ENCODE results near the gene GJB5.

The GJB5 gene

DNA sequence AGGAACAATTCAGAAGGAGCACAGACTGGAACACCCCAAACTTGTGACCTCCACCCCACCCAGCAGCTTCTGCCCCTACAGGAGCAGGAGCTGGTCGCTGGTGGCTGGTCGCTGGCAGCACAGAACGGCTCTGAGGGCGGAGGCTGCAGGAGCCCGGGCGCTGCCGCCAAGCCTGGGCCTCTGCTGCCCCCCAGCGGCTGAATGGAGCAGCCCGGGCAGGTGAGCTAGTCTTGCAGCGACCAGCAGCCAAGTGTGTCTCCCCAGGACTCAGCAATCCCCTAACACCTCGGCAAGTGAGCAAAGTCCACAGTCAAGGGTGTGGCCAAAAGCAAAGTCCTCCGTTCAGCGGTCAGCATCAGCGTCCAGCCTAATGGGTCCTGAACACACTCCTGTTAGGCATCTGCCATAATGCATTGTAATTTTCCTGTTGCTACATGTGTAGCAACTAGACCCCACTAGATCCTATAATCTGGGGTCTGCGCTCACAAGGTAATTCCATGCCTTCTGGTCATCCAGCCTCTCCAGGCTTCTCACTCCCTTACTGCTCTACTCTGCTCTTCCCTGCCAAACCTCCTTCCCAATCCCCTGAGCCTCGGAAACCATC lies 12.1 kb upstream of the GJB5 start:
- H3K9ac ChIP-seq: no peak overlapping the region
- peaks cover 0 to 5% (median 0%) of the 10 kb centered on the region in 11 experiments; a peak in 1 of 22 replicates for H4K20me1 ChIP-seq
- no peak overlapping the region for H3K4me3 ChIP-seq
- no peaks in the 10 kb centered on the region for H3K9me3 ChIP-seq (replicated peaks in 1 of 11)
- TF ChIP-seq Cebpa-rat (IDR thresholded peaks at IDR 0.05): no peak
- no peak overlapping the region for H3K4me2 ChIP-seq
- H3K27ac ChIP-seq: no peak overlapping the region
- no peaks in the 10 kb centered on the region for H3K27me3 ChIP-seq
- no peaks in the 10 kb centered on the region for H3K4me1 ChIP-seq
- H3K36me3 ChIP-seq: no peaks in the 10 kb centered on the region

DNA sequence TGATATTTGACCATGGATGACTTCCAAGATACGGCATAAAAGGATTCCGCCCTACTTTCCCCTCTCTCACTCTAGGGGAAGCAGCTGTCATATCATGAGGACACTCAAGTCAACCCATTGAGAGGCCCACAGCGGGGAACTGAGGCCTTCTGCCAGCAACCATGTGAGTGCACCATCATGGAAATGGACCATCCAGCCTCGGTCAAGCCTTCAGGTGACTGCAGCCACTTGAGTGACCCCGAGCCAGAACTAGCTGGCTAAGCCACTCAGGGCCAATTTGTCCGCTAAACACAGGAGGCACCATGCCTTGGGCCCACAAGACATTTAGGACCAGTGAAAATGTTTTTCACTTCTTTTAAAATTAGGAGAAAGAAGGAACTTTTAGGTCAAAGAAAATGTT lies 11.1 kb upstream of the GJB5 start:
- H3K9ac ChIP-seq: no peak overlapping the region
- H3K4me2 ChIP-seq: no peak overlapping the region
- no peak for TF ChIP-seq Cebpa-rat (IDR thresholded peaks at IDR 0.05)
- no peaks in the 10 kb centered on the region for H3K27me3 ChIP-seq
- H3K4me1 ChIP-seq: no peaks in the 10 kb centered on the region
- no peak overlapping the region for H3K4me3 ChIP-seq
- no peaks in the 10 kb centered on the region for H3K9me3 ChIP-seq (replicated peaks in 1 of 11)
- H3K27ac ChIP-seq: no peak overlapping the region
- H3K36me3 ChIP-seq: no peaks in the 10 kb centered on the region
- H4K20me1 ChIP-seq: peaks cover 0 to 5% (median 0%) of the 10 kb centered on the region in 11 experiments; a peak in 1 of 22 replicates

DNA sequence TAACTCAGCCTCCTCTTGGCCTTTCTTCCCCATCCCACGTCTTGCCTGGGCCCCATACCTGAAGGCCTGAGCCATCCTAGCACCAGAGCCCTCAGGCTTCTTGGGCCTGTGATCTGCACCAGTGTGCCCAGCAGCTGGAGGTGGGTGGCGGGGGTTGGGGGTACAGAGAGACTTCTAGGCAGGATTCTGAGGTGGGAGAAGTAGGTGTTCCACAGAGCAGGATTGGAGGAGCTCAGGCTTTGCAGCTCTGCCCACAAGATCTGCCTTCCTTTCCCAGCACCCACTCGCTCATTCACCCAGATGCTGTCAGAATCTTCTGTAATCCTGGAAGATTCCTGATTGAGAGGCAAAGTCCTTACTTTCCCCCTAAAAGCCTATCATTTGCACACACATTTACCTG lies 10.0 kb upstream of the GJB5 start:
- Histone ChIP-seq H3K36me3 (no peaks in the 10 kb centered on the region), H3K4me1 (no peaks in the 10 kb centered on the region), H3K4me2 (no peak overlapping the region), H4K20me1 (peaks cover 0 to 5% (median 0%) of the 10 kb centered on the region in 11 experiments; a peak in 1 of 22 replicates), H3K27me3 (no peaks in the 10 kb centered on the region), H3K9me3 (replicated peaks in 1 of 11) (no peaks in the 10 kb centered on the region), H3K27ac (no peak overlapping the region), H3K9ac (no peak overlapping the region), H3K4me3 (no peak overlapping the region)
- no peak for TF ChIP-seq Cebpa-rat (IDR thresholded peaks at IDR 0.05)

DNA sequence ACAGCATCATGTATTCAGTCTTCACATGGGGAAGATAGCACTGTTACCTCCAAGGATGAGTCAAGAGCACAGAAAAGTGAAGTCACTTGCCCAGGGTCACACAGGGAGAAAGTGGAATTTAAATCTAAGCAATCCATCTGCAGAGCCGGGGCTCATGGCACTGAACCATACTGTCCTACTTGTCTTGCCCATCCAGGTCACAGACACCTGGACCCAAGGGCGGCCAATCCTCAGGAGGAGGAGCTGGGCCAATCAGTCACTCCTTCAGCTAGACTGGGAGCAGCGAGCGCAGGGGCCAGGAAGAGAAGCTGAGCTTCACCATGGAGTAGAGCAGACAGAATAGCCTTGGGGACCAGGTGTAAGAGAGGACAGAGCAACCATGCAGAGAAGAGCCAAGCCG lies 9.2 kb upstream of the GJB5 start:
- Histone ChIP-seq H3K4me2 (no peak overlapping the region), H3K27ac (no peak overlapping the region), H3K4me1 (no peaks in the 10 kb centered on the region), H3K4me3 (no peak overlapping the region), H4K20me1 (peaks cover 0 to 5% (median 0%) of the 10 kb centered on the region in 11 experiments; a peak in 1 of 22 replicates), H3K36me3 (no peaks in the 10 kb centered on the region), H3K27me3 (no peaks in the 10 kb centered on the region), H3K9me3 (replicated peaks in 1 of 11) (no peaks in the 10 kb centered on the region), H3K9ac (no peak overlapping the region)
- no peak for TF ChIP-seq Cebpa-rat (IDR thresholded peaks at IDR 0.05)

DNA sequence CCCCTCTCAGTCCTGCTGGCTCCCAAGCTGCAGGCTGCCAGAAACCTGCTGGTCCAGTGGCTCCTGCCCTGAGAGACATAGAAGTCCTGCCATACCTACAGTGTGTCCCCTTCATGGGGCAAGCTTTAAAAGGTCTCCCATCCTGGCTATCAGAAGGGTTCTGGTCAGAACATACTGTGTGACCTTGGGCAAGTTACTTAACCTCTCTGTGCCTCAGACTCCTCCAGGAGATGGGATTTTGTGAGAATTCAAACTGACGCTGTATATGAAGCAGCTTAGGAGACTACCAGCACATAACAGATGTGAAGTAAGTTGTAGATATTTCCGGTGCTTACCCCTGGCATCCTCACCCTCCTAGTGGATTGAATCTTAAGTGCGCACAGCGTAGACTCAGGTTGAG lies 8.7 kb upstream of the GJB5 start:
- H3K9me3 ChIP-seq (replicated peaks in 1 of 11): no peaks in the 10 kb centered on the region
- no peaks in the 10 kb centered on the region for H3K4me1 ChIP-seq
- H4K20me1 ChIP-seq: peaks cover 0 to 5% (median 0%) of the 10 kb centered on the region in 11 experiments; a peak in 1 of 22 replicates
- H3K27ac ChIP-seq: no peak overlapping the region
- no peaks in the 10 kb centered on the region for H3K36me3 ChIP-seq
- no peaks in the 10 kb centered on the region for H3K27me3 ChIP-seq
- TF ChIP-seq Cebpa-rat (IDR thresholded peaks at IDR 0.05): no peak
- H3K9ac ChIP-seq: no peak overlapping the region
- H3K4me2 ChIP-seq: no peak overlapping the region
- H3K4me3 ChIP-seq: no peak overlapping the region

DNA sequence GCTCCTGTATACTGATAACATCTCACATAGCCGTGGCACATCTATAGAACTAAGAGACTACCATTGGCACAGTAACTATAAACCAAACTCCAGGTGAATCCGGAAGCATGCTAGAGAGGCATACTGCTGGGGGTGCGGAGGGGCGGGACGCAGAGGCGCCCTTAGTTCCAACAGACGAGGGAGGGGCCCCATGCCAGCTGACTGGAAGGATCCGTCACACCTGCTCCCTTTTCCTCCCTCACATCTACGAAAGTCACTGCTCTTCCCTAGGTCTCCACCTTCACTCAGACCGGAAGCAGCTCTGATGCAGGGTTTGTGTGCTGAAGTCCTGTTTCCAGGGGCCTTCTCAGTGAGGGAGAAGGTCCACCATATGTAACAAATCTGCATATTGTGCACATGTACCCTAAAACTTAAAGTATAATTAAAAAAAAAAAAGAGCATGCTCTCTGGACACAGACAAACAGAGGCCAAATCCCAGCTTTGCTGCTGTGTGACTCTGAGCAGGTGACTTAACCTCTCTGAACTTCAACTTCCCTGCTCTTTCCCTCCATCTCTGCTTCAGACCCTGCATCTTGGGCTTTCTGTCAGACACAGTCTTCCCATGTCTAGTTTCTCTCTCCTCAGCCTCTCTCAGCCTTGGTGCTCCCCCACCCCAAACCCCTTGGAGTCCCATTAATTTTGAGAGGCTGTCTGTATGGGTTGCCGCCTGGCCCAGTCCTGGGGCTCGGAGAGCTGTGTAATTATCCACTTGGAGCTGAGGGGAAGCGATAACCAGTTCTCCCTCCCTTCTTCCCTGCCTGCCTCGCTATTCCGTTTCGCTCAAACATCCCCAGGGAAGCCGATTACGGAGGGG lies 7.8 kb upstream of the GJB5 start:
- H3K36me3 ChIP-seq: no peaks in the 10 kb centered on the region
- 0 out of 20 replicates have a peak, but pooled peaks cover 0 to 4% (median 0%) of the 10 kb centered on the region in 10 experiments for H3K4me1 ChIP-seq
- H3K27ac ChIP-seq: no peak overlapping the region
- no peak for TF ChIP-seq Cebpa-rat (IDR thresholded peaks at IDR 0.05)
- H4K20me1 ChIP-seq: peaks cover 0 to 3% (median 0%) of the 10 kb centered on the region in 11 experiments; a peak in 1 of 22 replicates
- no peak overlapping the region for H3K4me3 ChIP-seq
- H3K9me3 ChIP-seq (replicated peaks in 1 of 11): no peaks in the 10 kb centered on the region
- H3K27me3 ChIP-seq: no peaks in the 10 kb centered on the region
- H3K4me2 ChIP-seq: no peak overlapping the region
- no peak overlapping the region for H3K9ac ChIP-seq

DNA sequence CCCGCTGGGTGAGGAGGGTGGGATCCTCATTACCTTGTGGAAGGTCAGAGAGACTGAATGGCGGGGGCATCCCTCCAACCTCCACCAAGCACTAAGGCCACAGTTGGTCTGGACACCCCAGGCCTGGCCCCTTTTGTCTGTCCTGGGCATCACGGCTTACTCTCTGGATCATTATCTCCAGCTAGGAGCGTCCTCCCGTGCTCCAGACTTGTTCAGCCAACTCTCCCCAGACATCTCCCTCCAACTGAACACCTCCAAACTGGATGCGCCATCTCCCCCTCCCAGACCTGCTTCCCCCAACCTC lies 7.3 kb upstream of the GJB5 start:
- no peak overlapping the region for H3K4me2 ChIP-seq
- H3K4me3 ChIP-seq: no peak overlapping the region
- H3K27me3 ChIP-seq: no peaks in the 10 kb centered on the region
- H3K4me1 ChIP-seq: 0 out of 20 replicates have a peak, but pooled peaks cover 0 to 4% (median 0%) of the 10 kb centered on the region in 10 experiments
- no peaks in the 10 kb centered on the region for H3K9me3 ChIP-seq (replicated peaks in 1 of 11)
- H4K20me1 ChIP-seq: no peaks in the 10 kb centered on the region
- no peak overlapping the region for H3K27ac ChIP-seq
- no peak overlapping the region for H3K9ac ChIP-seq
- TF ChIP-seq Cebpa-rat (IDR thresholded peaks at IDR 0.05): no peak
- H3K36me3 ChIP-seq: no peaks in the 10 kb centered on the region

DNA sequence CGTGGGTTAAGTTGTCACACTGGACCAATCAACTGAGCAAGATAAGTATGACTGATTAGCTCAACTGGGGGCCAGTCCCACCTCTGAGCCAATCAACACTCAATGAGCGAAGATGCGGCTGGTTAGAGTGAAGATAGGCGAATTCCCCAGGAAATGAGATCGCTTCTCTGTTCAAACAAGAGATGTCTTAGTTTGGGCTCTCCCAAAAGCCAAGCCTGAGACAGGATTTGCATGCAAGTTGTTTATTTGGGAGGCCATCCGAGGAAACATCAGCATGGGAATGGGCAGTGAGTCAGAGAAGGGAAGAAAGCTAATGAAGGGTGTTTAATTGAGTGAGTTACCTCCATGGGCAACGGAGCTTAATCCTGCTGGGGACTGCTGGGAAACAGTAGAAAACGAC lies 4.9 kb upstream of the GJB5 start:
- Histone ChIP-seq H3K36me3 (no peaks in the 10 kb centered on the region), H3K9me3 (replicated peaks in 1 of 11) (no peaks in the 10 kb centered on the region), H4K20me1 (no peaks in the 10 kb centered on the region), H3K4me2 (no peak overlapping the region), H3K9ac (no peak overlapping the region), H3K4me1 (peaks cover 0 to 4% (median 0%) of the 10 kb centered on the region in 10 experiments; a peak in 1 of 20 replicates), H3K4me3 (no peak overlapping the region), H3K27me3 (no peaks in the 10 kb centered on the region), H3K27ac (no peak overlapping the region)
- no peak for TF ChIP-seq Cebpa-rat (IDR thresholded peaks at IDR 0.05)

DNA sequence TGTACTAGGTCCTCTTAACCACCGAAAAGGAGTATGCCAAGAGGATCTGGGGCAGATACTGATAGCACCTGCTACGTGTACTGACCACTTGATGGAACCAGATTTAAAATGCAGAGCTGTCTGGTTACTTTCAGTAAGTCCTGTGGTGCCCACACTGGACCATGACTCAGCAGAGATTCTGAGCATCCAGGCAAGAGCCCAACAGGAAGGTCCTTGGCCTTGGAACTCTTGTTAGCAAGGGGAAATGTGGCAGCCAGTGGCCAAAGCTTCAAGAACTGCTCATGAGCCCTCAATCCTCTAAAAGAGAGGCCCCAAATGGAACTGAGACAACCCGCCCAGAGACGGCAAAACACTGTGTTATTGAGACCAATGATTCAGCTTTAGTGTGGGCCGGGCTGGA lies 4.2 kb upstream of the GJB5 start:
- no peak for TF ChIP-seq Cebpa-rat (IDR thresholded peaks at IDR 0.05)
- H3K36me3 ChIP-seq: no peaks in the 10 kb centered on the region
- H3K9me3 ChIP-seq (replicated peaks in 1 of 11): no peaks in the 10 kb centered on the region
- peaks cover 0 to 4% (median 0%) of the 10 kb centered on the region in 10 experiments; a peak in 1 of 20 replicates for H3K4me1 ChIP-seq
- H3K9ac ChIP-seq: no peak overlapping the region
- no peak overlapping the region for H3K4me3 ChIP-seq
- H3K27ac ChIP-seq: no peak overlapping the region
- no peaks in the 10 kb centered on the region for H4K20me1 ChIP-seq
- H3K27me3 ChIP-seq: no peaks in the 10 kb centered on the region
- no peak overlapping the region for H3K4me2 ChIP-seq

DNA sequence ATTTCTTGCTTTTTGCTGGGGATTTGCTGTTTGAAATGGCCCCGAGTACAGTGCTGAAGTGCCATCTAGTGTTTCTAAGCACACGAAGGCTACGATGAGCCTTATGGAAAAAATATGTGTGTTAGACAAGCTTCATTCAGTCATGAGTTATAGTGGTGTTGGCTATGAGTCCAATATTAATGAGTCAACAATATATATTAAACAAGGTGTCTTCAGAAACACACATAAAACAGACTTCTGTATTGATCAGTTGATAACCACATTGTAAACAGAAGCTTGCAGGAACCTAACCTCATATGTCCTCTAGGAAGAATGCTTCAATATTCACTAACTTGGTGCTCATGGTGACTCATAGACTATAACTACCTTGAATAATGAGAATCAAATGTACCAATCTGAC lies 1.7 kb upstream of the GJB5 start:
- H3K36me3 ChIP-seq: no peaks in the 10 kb centered on the region
- H3K4me1 ChIP-seq: peaks cover 0 to 4% (median 0%) of the 10 kb centered on the region in 10 experiments; a peak in 1 of 20 replicates
- no peak overlapping the region for H3K4me3 ChIP-seq
- H4K20me1 ChIP-seq: no peaks in the 10 kb centered on the region
- no peaks in the 10 kb centered on the region for H3K27me3 ChIP-seq
- no peaks in the 10 kb centered on the region for H3K9me3 ChIP-seq (replicated peaks in 1 of 11)
- H3K4me2 ChIP-seq: no peak overlapping the region
- TF ChIP-seq Cebpa-rat (IDR thresholded peaks at IDR 0.05): no peak
- H3K9ac ChIP-seq: no peak overlapping the region
- H3K27ac ChIP-seq: no peak overlapping the region
